Mammary epithelial cell (primary cell): ENCODE results near the gene SLC23A2.

Experiments
- EZH2 ChIP-seq: IDR thresholded peaks from 2 replicates; pipeline ENCODE4 v1.6.1; 2012; ENCODE audit warnings: low read length, inconsistent platforms, borderline replicate concordance
- TF ChIP-seq, protein P1 (sequence below), 2 donors: IDR thresholded peaks in 1 of 2; conservative IDR thresholded peaks in 1 of 2; 2 replicates each; pipeline ENCODE4 v1.5.1; 2011 to 2012; ENCODE audit warnings: inconsistent platforms in 2 of 2, low read length in 2 of 2, mild to moderate bottlenecking in 2 of 2, control low read depth in 1 of 2, low read depth in 1 of 2; ENCODE audit not compliant: insufficient read depth in 1 of 2; ENCODE audit errors: extremely low read depth in 1 of 2

DNA sequence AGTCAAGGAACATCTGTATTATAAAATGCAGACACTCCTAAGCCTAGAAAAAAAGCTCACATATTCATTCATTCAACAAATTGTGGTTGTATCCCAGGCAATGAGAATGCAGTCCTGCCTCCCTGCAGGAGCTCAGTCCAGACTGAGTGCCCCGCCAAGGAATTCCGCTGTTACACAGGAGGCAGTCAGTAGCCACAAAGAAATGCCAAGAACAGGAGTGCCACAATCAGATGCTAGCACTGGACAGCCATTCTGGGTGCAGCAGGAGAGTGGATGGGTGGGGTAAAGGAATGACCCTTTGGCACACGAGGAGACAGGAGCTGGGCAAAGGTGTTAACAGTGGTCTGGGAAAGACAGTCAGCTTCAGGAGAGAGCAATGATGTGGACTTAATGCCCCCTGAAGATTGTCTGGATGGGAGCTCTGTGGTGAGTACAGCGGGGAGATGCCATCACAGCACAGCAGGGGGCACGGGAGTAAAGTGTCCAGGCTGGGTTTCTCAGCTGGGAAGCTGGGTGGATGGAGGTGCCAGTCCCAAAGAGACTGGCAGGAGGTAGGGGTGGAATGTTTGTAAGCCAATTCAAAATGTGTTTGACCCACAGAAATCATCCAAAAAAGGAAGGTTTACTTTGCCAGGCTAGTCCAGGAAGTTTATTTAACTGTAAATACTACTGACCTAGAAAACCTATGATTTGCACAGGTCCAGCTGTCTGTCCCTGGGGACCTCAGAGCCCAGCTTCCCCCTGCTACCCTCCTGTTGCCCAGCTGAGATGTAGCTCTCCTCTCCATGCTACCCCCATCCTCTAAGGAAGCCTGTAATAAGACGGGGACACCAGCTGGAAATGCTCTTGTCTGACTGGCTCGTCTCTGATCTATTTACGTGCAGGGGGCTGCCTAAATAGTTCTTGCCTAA, 84.1 kb downstream of the SLC23A2 start:
- TF ChIP-seq, protein P1, sequence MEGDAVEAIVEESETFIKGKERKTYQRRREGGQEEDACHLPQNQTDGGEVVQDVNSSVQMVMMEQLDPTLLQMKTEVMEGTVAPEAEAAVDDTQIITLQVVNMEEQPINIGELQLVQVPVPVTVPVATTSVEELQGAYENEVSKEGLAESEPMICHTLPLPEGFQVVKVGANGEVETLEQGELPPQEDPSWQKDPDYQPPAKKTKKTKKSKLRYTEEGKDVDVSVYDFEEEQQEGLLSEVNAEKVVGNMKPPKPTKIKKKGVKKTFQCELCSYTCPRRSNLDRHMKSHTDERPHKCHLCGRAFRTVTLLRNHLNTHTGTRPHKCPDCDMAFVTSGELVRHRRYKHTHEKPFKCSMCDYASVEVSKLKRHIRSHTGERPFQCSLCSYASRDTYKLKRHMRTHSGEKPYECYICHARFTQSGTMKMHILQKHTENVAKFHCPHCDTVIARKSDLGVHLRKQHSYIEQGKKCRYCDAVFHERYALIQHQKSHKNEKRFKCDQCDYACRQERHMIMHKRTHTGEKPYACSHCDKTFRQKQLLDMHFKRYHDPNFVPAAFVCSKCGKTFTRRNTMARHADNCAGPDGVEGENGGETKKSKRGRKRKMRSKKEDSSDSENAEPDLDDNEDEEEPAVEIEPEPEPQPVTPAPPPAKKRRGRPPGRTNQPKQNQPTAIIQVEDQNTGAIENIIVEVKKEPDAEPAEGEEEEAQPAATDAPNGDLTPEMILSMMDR (conservative IDR thresholded peaks at IDR 0.05 in 1 of 2, IDR thresholded peaks at IDR 0.05 in 1 of 2; ENCODE audit: extremely low read depth in 1 of 2, insufficient read depth in 1 of 2, low read depth in 1 of 2, low read length in 2 of 2) = no peak
- no peak for TF ChIP-seq EZH2
